ENCODE measurements around the gene ZNF335. TPM values are rescaled to one million over a fixed set of nuclear protein-coding genes. Genes with fewer than 3 reads are reported as not detected.
"Not testable (repeated sequence)": the region's sequence is repeated elsewhere in the genome, so short reads cannot be mapped to it uniquely, and the experiment has no call there.

Gene ZNF335
- total RNA-seq, 3 donors from 2014 or later (not counting 1 experiment from before 2014, with no cell fraction given) = 101 to 119 (median 102) TPM

- Mint-ChIP-seq H3K27ac (peak overlapping the region in 1 of 2 donors; percentile 74), H3K36me3 (no peaks in the 10 kb centered on the region), H3K27me3 (ENCODE audit: low read depth in 2 of 2) (peaks cover 10 to 21% of the 10 kb centered on the region in 2 donors), H3K9me3 (no peaks in the 10 kb centered on the region), H3K4me3 (no peak overlapping the region), H3K4me1 (peaks cover 13 to 26% of the 10 kb centered on the region in 2 donors)
- H3K4me3 ChIP-seq (ENCODE audit: low read length) = no peak overlapping the region
- H3K36me3 ChIP-seq (ENCODE audit: control insufficient read depth, insufficient read depth, low read length) = no peaks in the 10 kb centered on the region
- H3K27ac ChIP-seq (ENCODE audit: low read length) = no peak overlapping the region
- intact Hi-C loops (cut with micrococcal nuclease) = no loop called here
- peak; percentile 40 to 72 (median 50) for ATAC-seq
- no peak for TF ChIP-seq CTCF (IDR thresholded peaks at IDR 0.05)
- peaks cover 31% of the 10 kb centered on the region for H3K4me1 ChIP-seq (ENCODE audit: control insufficient read depth, insufficient read depth, low read length)
- WGBS (ENCODE audit: insufficient coverage) = 50% methylated on average over 1 of the region's 2 CpGs
- H3K9me3 ChIP-seq (ENCODE audit: control insufficient read depth, insufficient read depth, low read length) = no peaks in the 10 kb centered on the region
- H3K27me3 ChIP-seq (ENCODE audit: control insufficient read depth, insufficient read depth, low read length) = no peaks in the 10 kb centered on the region
- peak in 1 of 2 donors; percentile 23 for DNase-seq
Measured at GRCh38 chr20:45998337-45998736, 26.3 kb upstream of the ZNF335 start.

DNA sequence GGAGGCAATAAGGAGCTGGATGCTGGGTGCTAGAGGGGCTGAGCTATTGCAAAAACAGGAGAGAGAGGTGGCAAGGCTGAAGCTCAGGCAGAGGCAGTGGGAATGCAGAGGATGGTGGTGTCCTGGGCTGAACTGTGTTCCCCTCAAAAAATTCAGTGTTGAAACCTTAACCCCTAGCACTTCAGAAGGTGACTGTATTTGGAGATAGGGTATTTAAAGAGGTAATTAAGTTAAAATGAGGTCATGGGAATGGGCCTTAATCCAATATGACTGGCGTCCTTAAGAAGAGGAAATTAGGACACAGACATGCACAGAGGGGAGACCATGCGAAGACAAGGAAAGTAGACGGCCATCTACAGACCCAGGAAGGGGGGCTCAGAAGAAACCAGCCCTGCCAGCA is 25.2 kb upstream of the ZNF335 start:
- Mint-ChIP-seq H3K27ac (no peak overlapping the region), H3K27me3 (ENCODE audit: low read depth in 2 of 2) (peaks cover 10 to 19% of the 10 kb centered on the region in 2 donors)
- peaks cover 32% of the 10 kb centered on the region for H3K4me1 ChIP-seq (ENCODE audit: control insufficient read depth, insufficient read depth, low read length)

GRCh38 chr20:45995495-45996097 is 23.6 kb upstream of the ZNF335 start:
- H3K27me3 ChIP-seq (ENCODE audit: control insufficient read depth, insufficient read depth, low read length); H3K36me3 ChIP-seq (ENCODE audit: control insufficient read depth, insufficient read depth, low read length); H3K9me3 Mint-ChIP-seq; H3K27ac ChIP-seq (ENCODE audit: low read length); intact Hi-C loops (cut with micrococcal nuclease); H3K4me3 Mint-ChIP-seq; H3K27ac Mint-ChIP-seq; DNase-seq; H3K9me3 ChIP-seq (ENCODE audit: control insufficient read depth, insufficient read depth, low read length); H3K4me3 ChIP-seq (ENCODE audit: low read length); H3K36me3 Mint-ChIP-seq; ATAC-seq: not testable (repeated sequence)
- Mint-ChIP-seq H3K4me1 (peaks cover 11 to 36% of the 10 kb centered on the region in 2 donors), H3K27me3 (ENCODE audit: low read depth in 2 of 2) (peaks cover 10 to 21% of the 10 kb centered on the region in 2 donors)
- WGBS (ENCODE audit: insufficient coverage) = 96% methylated on average over 6 of the region's 6 CpGs
- peaks cover 38% of the 10 kb centered on the region for H3K4me1 ChIP-seq (ENCODE audit: control insufficient read depth, insufficient read depth, low read length)

More for the DNA sequence above, 25.2 kb upstream of the ZNF335 start:
- no peak for ATAC-seq
- H3K9me3 Mint-ChIP-seq = no peaks in the 10 kb centered on the region
- H3K4me3 Mint-ChIP-seq = no peak overlapping the region
- 85% methylated on average over 3 of the region's 3 CpGs for WGBS (ENCODE audit: insufficient coverage)
- Histone ChIP-seq H3K36me3 (ENCODE audit: control insufficient read depth, insufficient read depth, low read length) (no peaks in the 10 kb centered on the region), H3K27me3 (ENCODE audit: control insufficient read depth, insufficient read depth, low read length) (no peaks in the 10 kb centered on the region), H3K27ac (ENCODE audit: low read length) (no peak overlapping the region), H3K9me3 (ENCODE audit: control insufficient read depth, insufficient read depth, low read length) (no peaks in the 10 kb centered on the region), H3K4me3 (ENCODE audit: low read length) (no peak overlapping the region)
- peaks cover 13 to 32% of the 10 kb centered on the region in 2 donors for H3K4me1 Mint-ChIP-seq
- TF ChIP-seq CTCF (IDR thresholded peaks at IDR 0.05) = no peak
- no peaks in the 10 kb centered on the region for H3K36me3 Mint-ChIP-seq
- DNase-seq = no peak
- intact Hi-C loops (cut with micrococcal nuclease) = no loop called here

GRCh38 chr20:45994761-45995493 is 22.9 kb upstream of the ZNF335 start:
- no peak overlapping the region for H3K27ac ChIP-seq (ENCODE audit: low read length)
- H3K36me3 Mint-ChIP-seq = no peaks in the 10 kb centered on the region
- H3K36me3 ChIP-seq (ENCODE audit: control insufficient read depth, insufficient read depth, low read length) = no peaks in the 10 kb centered on the region
- no peak overlapping the region for H3K4me3 ChIP-seq (ENCODE audit: low read length)
- no peak overlapping the region for H3K4me3 Mint-ChIP-seq
- H3K9me3 Mint-ChIP-seq = no peaks in the 10 kb centered on the region
- no peak for TF ChIP-seq CTCF (IDR thresholded peaks at IDR 0.05)
- intact Hi-C loops (cut with micrococcal nuclease) = no loop called here
- DNase-seq (no peak), ATAC-seq (no peak)
- H3K27me3 ChIP-seq (ENCODE audit: control insufficient read depth, insufficient read depth, low read length) = no peaks in the 10 kb centered on the region
- H3K4me1 ChIP-seq (ENCODE audit: control insufficient read depth, insufficient read depth, low read length) = peaks cover 31% of the 10 kb centered on the region
- peaks cover 8 to 33% of the 10 kb centered on the region in 2 donors for H3K4me1 Mint-ChIP-seq
- WGBS (ENCODE audit: insufficient coverage) = 77% methylated on average over 9 of the region's 9 CpGs
- H3K27me3 Mint-ChIP-seq (ENCODE audit: low read depth in 2 of 2) = peaks cover 10 to 17% of the 10 kb centered on the region in 2 donors
- H3K27ac Mint-ChIP-seq = no peak overlapping the region
- H3K9me3 ChIP-seq (ENCODE audit: control insufficient read depth, insufficient read depth, low read length) = no peaks in the 10 kb centered on the region

Measured in natural killer cell (primary cell).